GM12891 (cell line): ENCODE measurements around the gene ACSL3.

Source experiments
- POLR2A ChIP-seq: IDR thresholded peaks from 2 replicates; pipeline ENCODE4 v1.6.1; 2011; ENCODE audit warnings: low read depth, low read length, control low read depth
- POLR2AphosphoS5 ChIP-seq: IDR thresholded peaks from 2 replicates; pipeline ENCODE4 v1.6.1; 2011; ENCODE audit warnings: low read depth, low read length, control low read depth
- SPI1 ChIP-seq: IDR thresholded peaks from 2 replicates; pipeline ENCODE4 v1.6.1; 2011; ENCODE audit warnings: low read depth, low read length, control low read depth
- TAF1 ChIP-seq: IDR thresholded peaks from 2 replicates; pipeline ENCODE4 v1.6.1; 2011; ENCODE audit warnings: low read depth, low read length, control low read depth

DNA sequence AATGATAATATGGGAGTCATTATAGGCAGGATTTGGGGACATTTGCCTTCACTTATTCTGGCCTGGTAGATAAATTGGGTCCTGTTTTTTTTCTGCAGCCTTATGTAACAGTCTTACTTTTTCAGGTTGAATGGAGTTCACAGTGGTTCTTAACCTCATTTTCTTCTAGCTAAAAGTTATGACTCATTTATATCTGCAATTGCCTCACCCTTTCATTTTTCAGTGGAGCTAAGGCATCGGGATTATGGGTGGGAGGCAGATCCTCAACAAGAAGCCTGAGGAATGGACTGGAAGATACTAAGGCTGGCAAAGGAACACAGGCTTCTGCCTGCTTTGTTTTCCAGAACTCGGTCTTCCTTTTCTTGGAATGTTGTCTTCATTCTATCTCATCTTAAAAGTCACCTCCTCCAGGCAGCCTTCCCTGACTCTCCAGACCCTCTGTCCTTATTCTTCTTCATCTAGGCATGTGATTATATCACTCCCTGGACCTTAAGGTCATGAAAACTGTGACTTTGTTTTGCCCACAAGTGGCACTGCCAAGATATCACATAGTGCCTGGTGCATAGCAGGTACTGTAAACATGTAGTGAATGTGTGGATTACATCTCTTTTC lies 41.0 kb upstream of the ACSL3 start:
- TF ChIP-seq POLR2AphosphoS5, result no peak
- no peak for TF ChIP-seq TAF1
- TF ChIP-seq POLR2A, result no peak
- TF ChIP-seq SPI1, result no peak
